ENCODE measurements around the gene MAD2L2.

The MAD2L2 gene

GRCh38 chr1:11697893-11698210 lies 16.9 kb upstream of the MAD2L2 start:
- H3K9me3 ChIP-seq: no peaks in the 10 kb centered on the region
- H3K4me1 ChIP-seq (ENCODE audit: control insufficient read depth in 1 of 2, insufficient read depth in 1 of 2, low read depth in 1 of 2, low read length in 1 of 2): no peaks in the 10 kb centered on the region
- TF ChIP-seq CTCF (IDR thresholded peaks at IDR 0.05): no peak
- H3K4me3 ChIP-seq (ENCODE audit: low read depth in 1 of 2, low read length in 1 of 2): no peak overlapping the region
- peaks cover 84% of the 10 kb centered on the region for H3K27me3 ChIP-seq
- H3K27ac ChIP-seq: no peak overlapping the region
- no peaks in the 10 kb centered on the region for H3K36me3 ChIP-seq

DNA sequence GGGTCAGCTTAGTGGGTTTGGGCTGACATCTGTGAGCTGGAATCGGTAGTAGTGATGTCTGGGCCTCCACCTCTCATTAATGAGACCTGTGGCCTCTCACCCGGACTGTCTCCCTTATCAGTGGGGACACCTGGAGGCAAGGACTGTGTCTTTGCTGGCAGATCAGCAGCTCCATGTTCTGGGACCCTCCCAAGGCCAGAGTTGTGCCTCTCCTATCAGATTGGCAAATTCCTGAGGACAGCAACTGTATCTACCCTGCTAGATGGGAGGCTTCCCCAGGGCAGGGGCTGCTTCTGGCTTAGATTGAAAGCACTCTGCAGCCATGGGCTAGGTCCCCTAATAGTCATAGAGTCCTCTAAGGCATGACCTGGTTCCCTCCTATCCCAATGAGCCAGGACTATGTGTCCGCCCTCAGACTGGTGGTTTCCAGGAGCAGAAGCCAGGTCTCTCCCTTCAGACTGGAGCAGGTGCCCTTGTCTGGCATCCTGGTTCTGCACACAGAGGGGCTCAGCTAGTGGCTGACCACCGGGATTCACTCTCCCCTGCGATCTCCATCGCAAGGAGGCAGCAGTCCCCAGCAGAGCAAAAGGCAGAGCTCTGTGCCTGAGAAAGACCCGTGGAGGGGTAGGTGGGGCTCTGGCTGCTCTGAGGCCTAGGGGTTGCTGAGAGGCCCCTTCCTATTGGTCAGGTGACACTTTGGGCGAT lies 16.4 kb upstream of the MAD2L2 start:
- TF ChIP-seq CTCF (IDR thresholded peaks at IDR 0.05): no peak
- Histone ChIP-seq H3K27ac (no peak overlapping the region), H3K9me3 (no peaks in the 10 kb centered on the region), H3K4me1 (ENCODE audit: control insufficient read depth in 1 of 2, insufficient read depth in 1 of 2, low read depth in 1 of 2, low read length in 1 of 2) (no peaks in the 10 kb centered on the region), H3K27me3 (peaks cover 84% of the 10 kb centered on the region), H3K4me3 (ENCODE audit: low read depth in 1 of 2, low read length in 1 of 2) (no peak overlapping the region), H3K36me3 (no peaks in the 10 kb centered on the region)

GRCh38 chr1:11695861-11696260 lies 14.9 kb upstream of the MAD2L2 start:
- Histone ChIP-seq H3K4me3 (ENCODE audit: low read depth in 1 of 2, low read length in 1 of 2) (no peak overlapping the region), H3K27ac (no peak overlapping the region), H3K9me3 (no peaks in the 10 kb centered on the region), H3K27me3 (peaks cover 84% of the 10 kb centered on the region), H3K36me3 (no peaks in the 10 kb centered on the region), H3K4me1 (ENCODE audit: control insufficient read depth in 1 of 2, insufficient read depth in 1 of 2, low read depth in 1 of 2, low read length in 1 of 2) (peaks cover 0 to 10% of the 10 kb centered on the region in 2 experiments)
- no peak for TF ChIP-seq CTCF (IDR thresholded peaks at IDR 0.05)

- no peaks in the 10 kb centered on the region for H3K9me3 ChIP-seq
- H3K27ac ChIP-seq: no peak overlapping the region
- no peak overlapping the region for H3K4me3 ChIP-seq (ENCODE audit: low read depth in 1 of 2, low read length in 1 of 2)
- no peaks in the 10 kb centered on the region for H3K36me3 ChIP-seq
- peaks cover 84% of the 10 kb centered on the region for H3K27me3 ChIP-seq
- peaks cover 0 to 15% of the 10 kb centered on the region in 2 experiments for H3K4me1 ChIP-seq (ENCODE audit: control insufficient read depth in 1 of 2, insufficient read depth in 1 of 2, low read depth in 1 of 2, low read length in 1 of 2)
- no peak for TF ChIP-seq CTCF (IDR thresholded peaks at IDR 0.05)
Observed at GRCh38 chr1:11693917-11694316, 13.0 kb upstream of the MAD2L2 start.

GRCh38 chr1:11693024-11693590 lies 12.2 kb upstream of the MAD2L2 start:
- no peaks in the 10 kb centered on the region for H3K9me3 ChIP-seq
- no peaks in the 10 kb centered on the region for H3K36me3 ChIP-seq
- H3K27ac ChIP-seq: no peak overlapping the region
- no peak for TF ChIP-seq CTCF (IDR thresholded peaks at IDR 0.05)
- H3K4me3 ChIP-seq (ENCODE audit: low read depth in 1 of 2, low read length in 1 of 2): no peak overlapping the region
- peaks cover 84% of the 10 kb centered on the region for H3K27me3 ChIP-seq
- H3K4me1 ChIP-seq (ENCODE audit: control insufficient read depth in 1 of 2, insufficient read depth in 1 of 2, low read depth in 1 of 2, low read length in 1 of 2): peaks cover 0 to 15% of the 10 kb centered on the region in 2 experiments

Data from neutrophil (primary cell).